OCI-LY1 (cell line): ENCODE results near the gene NEURL4.

Experiments used
- EZH2 ChIP-seq: fragments of 200-600 bp; sonication (generic), shearing (Covaris generic); IDR thresholded peaks from 2 replicates; pipeline ENCODE4 v1.8.0; 2017; ENCODE audit warnings: borderline replicate concordance, mixed run types, mild to moderate bottlenecking, antibody characterized with exemption, low read length, moderate library complexity, mixed read lengths
- TF ChIP-seq, protein P1 (sequence below): fragments of 200-600 bp; sonication (generic), shearing (Covaris generic); IDR thresholded peaks from 2 replicates; pipeline ENCODE4 v1.5.1; 2017; ENCODE audit warnings: mild to moderate bottlenecking, antibody characterized with exemption, low read length, moderate library complexity, mixed read lengths

DNA sequence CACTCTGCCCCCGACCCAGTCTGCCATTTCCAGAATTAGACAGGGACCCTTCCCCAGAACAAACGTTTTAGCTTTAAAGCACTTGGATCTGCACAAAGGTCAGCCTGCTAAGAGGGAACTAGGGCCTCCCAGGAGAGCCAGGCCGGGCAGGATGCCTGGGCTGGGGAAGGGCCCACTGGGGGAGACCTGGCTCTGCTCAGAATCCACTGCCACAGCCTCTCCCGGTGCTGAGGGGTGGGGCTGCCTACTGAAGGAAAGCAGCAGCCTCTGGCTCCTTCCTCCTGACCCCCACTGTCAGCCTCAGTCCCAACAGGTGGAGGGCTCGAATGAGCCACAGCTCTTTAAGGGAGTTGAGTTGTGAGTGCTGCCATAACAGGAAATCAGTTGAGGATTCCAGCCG, 36.4 kb downstream of the NEURL4 start:
- TF ChIP-seq, protein P1, sequence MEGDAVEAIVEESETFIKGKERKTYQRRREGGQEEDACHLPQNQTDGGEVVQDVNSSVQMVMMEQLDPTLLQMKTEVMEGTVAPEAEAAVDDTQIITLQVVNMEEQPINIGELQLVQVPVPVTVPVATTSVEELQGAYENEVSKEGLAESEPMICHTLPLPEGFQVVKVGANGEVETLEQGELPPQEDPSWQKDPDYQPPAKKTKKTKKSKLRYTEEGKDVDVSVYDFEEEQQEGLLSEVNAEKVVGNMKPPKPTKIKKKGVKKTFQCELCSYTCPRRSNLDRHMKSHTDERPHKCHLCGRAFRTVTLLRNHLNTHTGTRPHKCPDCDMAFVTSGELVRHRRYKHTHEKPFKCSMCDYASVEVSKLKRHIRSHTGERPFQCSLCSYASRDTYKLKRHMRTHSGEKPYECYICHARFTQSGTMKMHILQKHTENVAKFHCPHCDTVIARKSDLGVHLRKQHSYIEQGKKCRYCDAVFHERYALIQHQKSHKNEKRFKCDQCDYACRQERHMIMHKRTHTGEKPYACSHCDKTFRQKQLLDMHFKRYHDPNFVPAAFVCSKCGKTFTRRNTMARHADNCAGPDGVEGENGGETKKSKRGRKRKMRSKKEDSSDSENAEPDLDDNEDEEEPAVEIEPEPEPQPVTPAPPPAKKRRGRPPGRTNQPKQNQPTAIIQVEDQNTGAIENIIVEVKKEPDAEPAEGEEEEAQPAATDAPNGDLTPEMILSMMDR, result no peak
- TF ChIP-seq EZH2, result no peak
